ENCODE measurements around the gene SFTPD.

DNA sequence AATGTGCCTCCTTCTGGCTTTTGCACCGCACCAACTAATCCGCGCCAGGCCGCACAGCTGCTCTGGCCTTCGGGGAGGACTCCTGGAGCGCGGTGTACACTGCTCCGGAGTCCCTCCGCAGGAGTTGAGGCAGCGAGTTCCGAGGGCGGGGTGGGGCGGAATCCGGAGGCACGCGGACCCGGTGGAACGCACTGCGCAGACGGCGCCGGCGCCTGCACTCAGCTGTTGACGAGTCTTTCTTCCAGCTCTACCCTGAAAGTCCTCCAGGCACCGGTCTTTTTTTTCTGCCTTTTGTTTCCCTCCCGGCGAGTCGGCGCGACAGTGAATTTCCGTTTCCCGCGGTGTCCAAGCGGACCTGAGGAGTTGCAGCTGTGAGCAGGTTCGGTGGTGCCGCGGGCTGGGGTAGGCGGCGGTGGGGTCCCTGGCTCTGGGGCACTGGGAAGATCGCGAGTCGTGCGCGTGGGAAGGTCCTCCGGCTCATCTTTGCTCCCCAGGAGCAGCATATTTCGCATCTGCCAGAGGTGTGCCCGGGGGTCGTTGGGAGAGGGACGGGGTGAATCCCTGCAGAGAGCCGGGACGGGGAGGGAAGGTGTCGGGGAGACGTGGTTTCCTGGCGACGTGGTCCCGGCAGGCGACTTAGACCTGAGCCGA is 44.1 kb downstream of the SFTPD start:
- TF ChIP-seq POLR2A (IDR thresholded peaks at IDR 0.05; ENCODE audit: low read length) (no peak), GATA1 (IDR thresholded peaks at IDR 0.05; ENCODE audit: low read depth, low read length) (no peak)
